Type B pancreatic cell (in vitro differentiated cells): ENCODE data around the gene STK4. TPM values are rescaled to one million over a fixed set of nuclear protein-coding genes. Genes with fewer than 3 reads are reported as not detected.

Source experiments
- DNase-seq: peaks from one replicate; pipeline ENCODE4 v3.0.0; 2021; ENCODE audit warnings: mixed read lengths; ENCODE audit not compliant: unreplicated experiment; ENCODE audit errors: extremely low spot score
- H3K27ac Mint-ChIP-seq: 2 replicates; pipeline ENCODE4 v1.8.0; 2021; ENCODE audit warnings: mild to moderate bottlenecking, mixed read lengths
- H3K27me3 Mint-ChIP-seq: 2 replicates; pipeline ENCODE4 v1.8.0; 2021; ENCODE audit warnings: mixed read lengths
- H3K36me3 Mint-ChIP-seq: 2 replicates; pipeline ENCODE4 v1.8.0; 2021; ENCODE audit warnings: mixed read lengths
- H3K4me1 Mint-ChIP-seq: one replicate; pipeline ENCODE4 v1.8.0; 2021; ENCODE audit warnings: mixed read lengths; ENCODE audit not compliant: unreplicated experiment
- H3K4me3 Mint-ChIP-seq: 2 replicates; pipeline ENCODE4 v1.8.0; 2021; ENCODE audit warnings: mild to moderate bottlenecking, mixed read lengths
- H3K9me3 Mint-ChIP-seq: 2 replicates; pipeline ENCODE4 v1.8.0; 2021; ENCODE audit warnings: mixed read lengths
- total RNA-seq: library from RNA; stranded (reverse); gene quantifications from 2 replicates; pipeline ENCODE4 v1.2.1, GENCODE V29; 2021; ENCODE audit warnings: low replicate concordance
- TF ChIP-seq, protein P1 (sequence below): fragments of 200-600 bp; sonication (generic); conservative IDR thresholded peaks from 2 replicates; pipeline ENCODE4 v1.5.0; 2021; ENCODE audit warnings: antibody characterized with exemption, mild to moderate bottlenecking

Gene STK4
- total RNA-seq, 1 donor from 2014 or later, result 32.6 TPM

DNA sequence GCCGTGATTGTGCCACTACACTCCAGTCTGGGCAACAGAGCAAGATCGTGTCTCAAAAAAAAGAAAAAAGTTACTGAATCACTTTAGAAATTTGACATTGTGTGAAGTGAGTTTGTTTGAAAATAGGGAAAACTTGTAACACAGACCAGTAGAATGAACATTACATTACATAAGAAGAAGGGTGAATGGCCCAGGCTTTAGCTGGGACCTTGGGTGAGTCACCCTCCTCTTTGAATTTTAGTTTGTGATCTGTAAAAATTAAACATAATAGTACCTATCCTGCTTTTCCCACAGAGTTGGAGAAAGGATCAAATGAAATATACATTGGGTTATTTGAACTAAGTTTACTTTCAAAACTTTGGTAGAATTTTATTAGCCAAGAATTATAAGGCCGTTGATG, 78.3 kb downstream of the STK4 start:
- TF ChIP-seq, protein P1, sequence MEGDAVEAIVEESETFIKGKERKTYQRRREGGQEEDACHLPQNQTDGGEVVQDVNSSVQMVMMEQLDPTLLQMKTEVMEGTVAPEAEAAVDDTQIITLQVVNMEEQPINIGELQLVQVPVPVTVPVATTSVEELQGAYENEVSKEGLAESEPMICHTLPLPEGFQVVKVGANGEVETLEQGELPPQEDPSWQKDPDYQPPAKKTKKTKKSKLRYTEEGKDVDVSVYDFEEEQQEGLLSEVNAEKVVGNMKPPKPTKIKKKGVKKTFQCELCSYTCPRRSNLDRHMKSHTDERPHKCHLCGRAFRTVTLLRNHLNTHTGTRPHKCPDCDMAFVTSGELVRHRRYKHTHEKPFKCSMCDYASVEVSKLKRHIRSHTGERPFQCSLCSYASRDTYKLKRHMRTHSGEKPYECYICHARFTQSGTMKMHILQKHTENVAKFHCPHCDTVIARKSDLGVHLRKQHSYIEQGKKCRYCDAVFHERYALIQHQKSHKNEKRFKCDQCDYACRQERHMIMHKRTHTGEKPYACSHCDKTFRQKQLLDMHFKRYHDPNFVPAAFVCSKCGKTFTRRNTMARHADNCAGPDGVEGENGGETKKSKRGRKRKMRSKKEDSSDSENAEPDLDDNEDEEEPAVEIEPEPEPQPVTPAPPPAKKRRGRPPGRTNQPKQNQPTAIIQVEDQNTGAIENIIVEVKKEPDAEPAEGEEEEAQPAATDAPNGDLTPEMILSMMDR, result no peak
- Mint-ChIP-seq H3K4me1 (peaks cover 27% of the 10 kb centered on the region), H3K27me3 (no peaks in the 10 kb centered on the region), H3K27ac (no peak overlapping the region), H3K9me3 (no peaks in the 10 kb centered on the region), H3K36me3 (peaks cover 11% of the 10 kb centered on the region), H3K4me3 (no peak overlapping the region)
- no peak for DNase-seq

DNA sequence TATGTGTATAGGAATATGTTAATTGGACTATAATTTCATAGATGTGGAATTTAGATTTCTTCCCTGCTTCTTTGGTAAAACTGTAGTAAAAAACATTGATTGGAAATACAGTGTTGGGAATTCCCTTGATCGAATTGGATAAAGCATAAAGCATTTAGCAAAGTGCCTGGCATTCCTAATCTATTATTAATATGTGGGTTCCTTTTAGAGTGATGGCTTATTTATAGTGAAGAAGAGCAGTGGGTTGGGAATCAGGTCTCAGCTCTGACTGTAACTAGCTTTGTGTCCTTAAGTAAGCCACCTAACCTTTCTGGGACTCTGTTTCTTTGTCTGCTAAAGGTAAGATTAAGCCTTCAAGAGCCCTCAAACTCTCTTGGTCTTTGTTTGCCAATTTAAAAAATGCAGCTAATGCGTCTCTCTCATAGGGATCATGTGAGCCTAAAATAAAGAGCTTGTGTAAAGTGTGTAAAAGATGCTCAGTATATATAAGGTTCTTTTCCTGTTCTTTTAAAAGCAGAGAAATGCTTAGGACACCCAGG, 81.3 kb downstream of the STK4 start:
- peaks cover 8% of the 10 kb centered on the region for H3K36me3 Mint-ChIP-seq
- H3K4me3 Mint-ChIP-seq, result no peak overlapping the region
- no peaks in the 10 kb centered on the region for H3K9me3 Mint-ChIP-seq
- H3K27me3 Mint-ChIP-seq, result no peaks in the 10 kb centered on the region
- DNase-seq, result no peak
- TF ChIP-seq, protein P1, result no peak
- H3K27ac Mint-ChIP-seq, result no peak overlapping the region
- H3K4me1 Mint-ChIP-seq, result peaks cover 29% of the 10 kb centered on the region

DNA sequence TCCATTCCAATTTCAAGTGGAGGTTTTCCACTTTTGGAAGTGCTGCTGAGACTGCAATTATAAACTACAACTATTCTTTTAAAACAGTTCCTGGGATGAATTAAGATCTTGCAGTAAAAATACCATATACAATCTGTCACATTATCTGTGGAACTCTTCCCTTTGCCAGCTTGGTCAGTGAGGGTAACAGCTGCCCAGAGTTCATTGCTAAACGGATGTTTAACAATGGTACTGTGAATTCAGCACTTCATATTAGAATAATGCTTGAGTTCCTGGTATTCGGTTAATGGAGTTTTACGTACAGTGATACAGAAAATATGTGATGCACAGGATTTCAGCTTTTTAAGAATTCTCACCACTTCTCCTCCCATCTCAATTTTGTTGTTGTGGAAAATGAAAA, 83.1 kb downstream of the STK4 start:
- TF ChIP-seq, protein P1, result no peak
- peaks cover 27% of the 10 kb centered on the region for H3K4me1 Mint-ChIP-seq
- H3K9me3 Mint-ChIP-seq, result no peaks in the 10 kb centered on the region
- no peaks in the 10 kb centered on the region for H3K27me3 Mint-ChIP-seq
- H3K4me3 Mint-ChIP-seq, result no peak overlapping the region
- no peak overlapping the region for H3K27ac Mint-ChIP-seq
- DNase-seq, result no peak
- H3K36me3 Mint-ChIP-seq, result no peaks in the 10 kb centered on the region

DNA sequence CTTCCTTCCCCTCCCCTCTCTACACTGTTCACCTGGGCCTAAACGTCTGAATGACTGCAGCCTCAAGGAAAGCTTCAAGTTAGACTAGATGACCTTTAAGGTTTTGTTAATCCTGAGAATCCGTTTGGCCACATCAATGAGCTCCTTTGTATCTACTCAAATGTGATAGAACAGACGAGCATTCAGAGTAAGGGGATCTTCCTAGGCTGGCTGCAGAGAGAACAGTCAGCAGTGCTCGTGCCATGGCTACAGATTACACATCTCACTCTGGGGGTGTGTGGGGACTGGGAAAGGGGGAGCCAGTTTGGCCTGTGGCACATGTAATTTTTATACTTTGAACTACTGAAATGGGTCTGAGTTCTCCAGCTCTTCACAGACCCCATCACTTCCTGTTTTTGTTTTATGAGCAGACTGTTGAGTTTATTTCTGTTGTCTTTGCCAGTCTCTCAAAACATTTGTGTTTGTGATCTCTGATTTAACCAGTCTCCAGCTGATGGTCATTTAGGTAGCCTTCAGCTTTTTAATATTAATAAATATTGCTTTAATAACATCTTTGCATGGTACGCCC, 83.7 kb downstream of the STK4 start:
- no peak overlapping the region for H3K4me3 Mint-ChIP-seq
- no peaks in the 10 kb centered on the region for H3K9me3 Mint-ChIP-seq
- H3K4me1 Mint-ChIP-seq, result peaks cover 27% of the 10 kb centered on the region
- H3K27ac Mint-ChIP-seq, result no peak overlapping the region
- no peaks in the 10 kb centered on the region for H3K27me3 Mint-ChIP-seq
- TF ChIP-seq, protein P1, result no peak
- peaks cover 3% of the 10 kb centered on the region for H3K36me3 Mint-ChIP-seq
- DNase-seq, result no peak

DNA sequence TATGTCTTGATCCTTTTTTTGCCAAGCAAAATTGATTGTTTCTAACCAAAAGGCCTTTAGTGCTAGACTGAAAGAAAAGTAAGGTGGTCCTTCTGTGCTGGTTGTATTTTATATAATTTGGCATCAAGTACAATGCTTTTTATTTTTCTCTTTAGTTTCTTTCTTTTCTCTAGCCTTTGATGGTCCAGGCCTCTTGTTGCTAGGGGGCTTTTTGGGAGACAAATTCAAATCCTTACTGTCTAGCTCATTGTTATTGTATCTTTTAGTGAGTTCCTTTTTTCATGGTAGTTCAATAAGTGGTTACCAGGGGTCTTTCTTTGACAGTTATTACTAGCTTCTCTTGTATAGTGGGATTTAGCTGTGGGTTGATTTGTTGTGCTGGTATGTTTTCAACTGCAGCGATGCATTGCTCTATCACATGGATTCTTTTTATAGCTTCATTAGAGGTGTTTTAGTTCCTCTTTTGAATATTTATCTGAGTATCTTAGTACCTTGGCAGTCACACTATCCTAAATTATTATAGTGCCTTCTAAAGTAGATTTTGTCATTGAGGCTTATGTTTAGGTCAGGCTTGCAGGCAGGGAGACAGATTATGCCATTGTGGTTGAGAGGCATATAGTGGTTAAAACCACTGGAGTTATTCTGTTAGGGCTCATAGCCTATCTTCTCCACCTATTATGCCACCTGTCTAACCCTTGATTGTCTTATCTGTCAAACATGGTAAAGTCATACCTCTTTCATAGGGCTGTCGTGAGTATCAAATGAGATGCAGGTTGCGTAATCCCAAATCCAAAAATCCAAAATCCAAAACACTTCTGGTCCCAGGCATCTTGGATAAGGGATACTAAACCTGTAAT, 85.1 kb downstream of the STK4 start:
- Mint-ChIP-seq H3K27me3 (no peaks in the 10 kb centered on the region), H3K4me1 (peaks cover 27% of the 10 kb centered on the region), H3K4me3 (no peak overlapping the region), H3K27ac (no peak overlapping the region), H3K36me3 (peaks cover 13% of the 10 kb centered on the region), H3K9me3 (no peaks in the 10 kb centered on the region)
- TF ChIP-seq, protein P1, result no peak
- no peak for DNase-seq
